Kidney tubule cell (primary cell): ENCODE data around the gene LHFPL2.
"Not testable (repeated sequence)": the region's sequence is repeated elsewhere in the genome, so short reads cannot be mapped to it uniquely, and the experiment has no call there.

ENCODE experiments used
- DNase-seq: peaks from one replicate; pipeline ENCODE4 v3.0.0-alpha.2; 2018; ENCODE audit warnings: low spot score

The LHFPL2 gene

GRCh38 chr5:78648359-78649210 lies at the start of gene LHFPL2:
TSS of gene LHFPL2 (minus strand) at chr5:78648772. CDS start at chr5:78510213, 138,559 bp downstream.
- DNase-seq: peak; percentile 73

GRCh38 chr5:78696637-78697036 lies 48.1 kb upstream of the LHFPL2 start:
- DNase-seq: no peak

- DNase-seq: not testable (repeated sequence)
Observed at GRCh38 chr5:78696052-78696451, 47.5 kb upstream of the LHFPL2 start.

GRCh38 chr5:78693339-78693738 lies 44.8 kb upstream of the LHFPL2 start:
- DNase-seq: no peak

- DNase-seq: no peak
Observed at GRCh38 chr5:78691084-78691960, 42.8 kb upstream of the LHFPL2 start.

- no peak for DNase-seq
Observed at GRCh38 chr5:78690253-78690972, 41.8 kb upstream of the LHFPL2 start.

- DNase-seq: no peak
Observed at GRCh38 chr5:78689540-78690252, 41.1 kb upstream of the LHFPL2 start.

- DNase-seq: not testable (repeated sequence)
Observed at GRCh38 chr5:78687514-78687913, 38.9 kb upstream of the LHFPL2 start.

GRCh38 chr5:78683905-78684304 lies 35.3 kb upstream of the LHFPL2 start:
- not testable (repeated sequence) for DNase-seq

GRCh38 chr5:78679905-78680304 lies 31.3 kb upstream of the LHFPL2 start:
- no peak for DNase-seq

GRCh38 chr5:78677777-78678668 lies 29.5 kb upstream of the LHFPL2 start:
- peak; percentile 74 for DNase-seq

- DNase-seq: no peak
Observed at GRCh38 chr5:78675956-78676730, 27.6 kb upstream of the LHFPL2 start.

GRCh38 chr5:78673827-78674226 lies 25.3 kb upstream of the LHFPL2 start:
- DNase-seq: not testable (repeated sequence)

- DNase-seq: no peak
Observed at GRCh38 chr5:78672154-78672553, 23.6 kb upstream of the LHFPL2 start.

- DNase-seq: no peak
Observed at GRCh38 chr5:78671609-78672008, 23.0 kb upstream of the LHFPL2 start.

GRCh38 chr5:78670701-78671269 lies 22.2 kb upstream of the LHFPL2 start:
- DNase-seq: no peak

- no peak for DNase-seq
Observed at GRCh38 chr5:78669331-78669730, 20.8 kb upstream of the LHFPL2 start.

GRCh38 chr5:78667461-78668103 lies 19.0 kb upstream of the LHFPL2 start:
- peak; percentile 30 for DNase-seq

- not testable (repeated sequence) for DNase-seq
Observed at GRCh38 chr5:78666975-78667374, 18.4 kb upstream of the LHFPL2 start.
